ENCODE measurements around the gene PGAM2.
"Not testable (repeated sequence)": the region's sequence is repeated elsewhere in the genome, so short reads cannot be mapped to it uniquely, and the experiment has no call there.

GRCh38 chr7:44033971-44034844, 31.2 kb downstream of the PGAM2 start:
- not testable (repeated sequence) for TF ChIP-seq EZH2phosphoT487 (IDR thresholded peaks at IDR 0.05; ENCODE audit: borderline replicate concordance, low read depth, low read length)
- TF ChIP-seq, protein P1, sequence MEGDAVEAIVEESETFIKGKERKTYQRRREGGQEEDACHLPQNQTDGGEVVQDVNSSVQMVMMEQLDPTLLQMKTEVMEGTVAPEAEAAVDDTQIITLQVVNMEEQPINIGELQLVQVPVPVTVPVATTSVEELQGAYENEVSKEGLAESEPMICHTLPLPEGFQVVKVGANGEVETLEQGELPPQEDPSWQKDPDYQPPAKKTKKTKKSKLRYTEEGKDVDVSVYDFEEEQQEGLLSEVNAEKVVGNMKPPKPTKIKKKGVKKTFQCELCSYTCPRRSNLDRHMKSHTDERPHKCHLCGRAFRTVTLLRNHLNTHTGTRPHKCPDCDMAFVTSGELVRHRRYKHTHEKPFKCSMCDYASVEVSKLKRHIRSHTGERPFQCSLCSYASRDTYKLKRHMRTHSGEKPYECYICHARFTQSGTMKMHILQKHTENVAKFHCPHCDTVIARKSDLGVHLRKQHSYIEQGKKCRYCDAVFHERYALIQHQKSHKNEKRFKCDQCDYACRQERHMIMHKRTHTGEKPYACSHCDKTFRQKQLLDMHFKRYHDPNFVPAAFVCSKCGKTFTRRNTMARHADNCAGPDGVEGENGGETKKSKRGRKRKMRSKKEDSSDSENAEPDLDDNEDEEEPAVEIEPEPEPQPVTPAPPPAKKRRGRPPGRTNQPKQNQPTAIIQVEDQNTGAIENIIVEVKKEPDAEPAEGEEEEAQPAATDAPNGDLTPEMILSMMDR (conservative IDR thresholded peaks at IDR 0.05; ENCODE audit: low read length), result not testable (repeated sequence)
